Uterus (tissue), 4 donors: ENCODE data around the gene SFXN5. TPM values are rescaled to one million over a fixed set of nuclear protein-coding genes. Genes with fewer than 3 reads are reported as not detected.

Experiments
- DNase-seq, 2 donors: peaks; one replicate each; pipeline ENCODE4 v3.0.0-alpha.2; 2019 to 2020
- H3K27ac ChIP-seq, 2 donors: fragments of 200-600 bp; sonication (generic); 1 replicate in 1 of 2; 2 replicates in 1 of 2; pipeline ENCODE4 v1.5.1; 2016 to 2018
- H3K27me3 ChIP-seq, 2 donors: fragments of 200-600 bp; sonication (generic); one replicate each; pipeline ENCODE4 v1.5.1; 2018 to 2019; ENCODE audit warnings: control low read depth in 1 of 2
- H3K36me3 ChIP-seq, 2 donors: fragments of 200-600 bp; sonication (generic); one replicate each; pipeline ENCODE4 v1.5.1; 2019; ENCODE audit warnings: control low read depth in 1 of 2
- H3K4me1 ChIP-seq, 2 donors: fragments of 200-600 bp; sonication (generic); one replicate each; pipeline ENCODE4 v1.5.1; 2018 to 2019; ENCODE audit warnings: control low read depth in 1 of 2
- H3K4me3 ChIP-seq, 2 donors: fragments of 200-600 bp; sonication (generic); 1 replicate in 1 of 2; 2 replicates in 1 of 2; pipeline ENCODE4 v1.5.1; 2018 to 2019; ENCODE audit warnings: mild to moderate bottlenecking in 1 of 2
- H3K9me3 ChIP-seq, 2 donors: fragments of 200-600 bp; sonication (generic); one replicate each; pipeline ENCODE4 v1.5.1; 2019; ENCODE audit warnings: control low read depth in 1 of 2
- CTCF ChIP-seq, 4 experiments: fragments of 200-600 bp in 2 of 4; fragments of 450-650 bp in 2 of 4; sonication (generic) in 2 of 4; IDR thresholded peaks; one replicate each; pipeline ENCODE4 v1.5.1; 2016 to 2019; ENCODE audit warnings: antibody characterized with exemption in 4 of 4, mild to moderate bottlenecking in 2 of 4, moderate library complexity in 1 of 4
- POLR2A ChIP-seq, 2 donors: fragments of 450-650 bp; IDR thresholded peaks; one replicate each; pipeline ENCODE4 v1.6.1; 2016; ENCODE audit warnings: antibody characterized with exemption in 2 of 2, mild to moderate bottlenecking in 1 of 2, moderate library complexity in 1 of 2
- intact Hi-C: fragments of 100-400 bp; cut with DNase I; formaldehyde crosslinking; loops from one replicate; pipeline ENCODE4 v1.15.1; 2023; ENCODE audit warnings: low total_unique reads
- total RNA-seq, 4 donors: library from RNA; depleted of rRNA in 3 of 4; stranded (reverse); fragments of >200 nt in 3 of 4; gene quantifications; one replicate each; pipeline versions ENCODE4 v1.1.0 to v1.2.4, GENCODE V29; 2014 to 2023
- donor health status: DM: yes; HTN: yes; CAD: no.

SFXN5 gene
- total RNA-seq, 4 donors from 2014 or later = 2.1 to 16.0 (median 10.6) TPM

DNA sequence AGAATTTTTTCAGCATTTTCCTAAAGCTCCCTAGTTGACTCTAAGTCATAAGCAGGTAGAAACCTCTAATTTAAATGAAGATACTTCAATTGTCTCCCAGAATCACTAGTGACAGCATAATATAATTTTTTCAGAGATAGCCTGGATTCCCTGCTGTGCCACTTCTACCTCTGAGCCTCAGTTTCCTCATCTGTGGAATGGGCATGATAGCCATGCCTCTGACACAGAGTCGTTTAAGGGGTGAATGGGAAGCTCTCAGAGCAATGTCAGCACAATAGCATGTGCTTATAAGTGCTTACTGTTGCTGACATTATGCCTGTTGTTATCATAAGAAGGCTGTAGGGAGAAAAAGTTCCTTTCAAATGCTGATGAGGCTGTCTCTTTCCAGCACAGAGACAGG is 48.0 kb downstream of the SFXN5 start:
- Histone ChIP-seq H3K4me3 (no peak overlapping the region), H3K4me1 (no peaks in the 10 kb centered on the region), H3K27me3 (no peaks in the 10 kb centered on the region), H3K27ac (no peak overlapping the region), H3K9me3 (no peaks in the 10 kb centered on the region), H3K36me3 (no peaks in the 10 kb centered on the region)
- intact Hi-C loops = no loop called here
- DNase-seq = no peak
- TF ChIP-seq CTCF (IDR thresholded peaks at IDR 0.05) (no peak), POLR2A (IDR thresholded peaks at IDR 0.05) (no peak)

GRCh38 chr2:73022024-73022568 is 49.4 kb downstream of the SFXN5 start:
- H3K9me3 ChIP-seq = no peaks in the 10 kb centered on the region
- H3K4me1 ChIP-seq = no peaks in the 10 kb centered on the region
- intact Hi-C loops = no loop called here
- H3K27ac ChIP-seq = no peak overlapping the region
- H3K4me3 ChIP-seq = no peak overlapping the region
- no peaks in the 10 kb centered on the region for H3K27me3 ChIP-seq
- no peak for TF ChIP-seq POLR2A (IDR thresholded peaks at IDR 0.05)
- no peak for TF ChIP-seq CTCF (IDR thresholded peaks at IDR 0.05)
- H3K36me3 ChIP-seq = no peaks in the 10 kb centered on the region
- DNase-seq = no peak

- H3K4me1 ChIP-seq = no peaks in the 10 kb centered on the region
- no peaks in the 10 kb centered on the region for H3K36me3 ChIP-seq
- DNase-seq = no peak
- intact Hi-C loops = no loop called here
- H3K27ac ChIP-seq = no peak overlapping the region
- H3K4me3 ChIP-seq = no peak overlapping the region
- no peaks in the 10 kb centered on the region for H3K27me3 ChIP-seq
- H3K9me3 ChIP-seq = no peaks in the 10 kb centered on the region
- TF ChIP-seq CTCF (IDR thresholded peaks at IDR 0.05) (no peak), POLR2A (IDR thresholded peaks at IDR 0.05) (no peak)
Measured at GRCh38 chr2:73021371-73022010, 50.0 kb downstream of the SFXN5 start.

GRCh38 chr2:73020657-73021370 is 50.7 kb downstream of the SFXN5 start:
- Histone ChIP-seq H3K4me3 (no peak overlapping the region), H3K27ac (no peak overlapping the region), H3K27me3 (no peaks in the 10 kb centered on the region), H3K36me3 (no peaks in the 10 kb centered on the region), H3K4me1 (no peaks in the 10 kb centered on the region), H3K9me3 (no peaks in the 10 kb centered on the region)
- intact Hi-C loops = no loop called here
- no peak for DNase-seq
- no peak for TF ChIP-seq POLR2A (IDR thresholded peaks at IDR 0.05)
- no peak for TF ChIP-seq CTCF (IDR thresholded peaks at IDR 0.05)

GRCh38 chr2:73020306-73020656 is 51.2 kb downstream of the SFXN5 start:
- TF ChIP-seq POLR2A (IDR thresholded peaks at IDR 0.05) (no peak), CTCF (IDR thresholded peaks at IDR 0.05) (no peak)
- H3K4me3 ChIP-seq = no peak overlapping the region
- H3K27ac ChIP-seq = no peak overlapping the region
- intact Hi-C loops = no loop called here
- H3K9me3 ChIP-seq = no peaks in the 10 kb centered on the region
- no peaks in the 10 kb centered on the region for H3K27me3 ChIP-seq
- H3K4me1 ChIP-seq = no peaks in the 10 kb centered on the region
- H3K36me3 ChIP-seq = no peaks in the 10 kb centered on the region
- no peak for DNase-seq
